SU-DHL-6 (cell line): Measurements from ENCODE around the gene NUDCD2.
"Not testable (repeated sequence)": the region's sequence is repeated elsewhere in the genome, so short reads cannot be mapped to it uniquely, and the experiment has no call there.

ENCODE experiments used
- H2AFZ ChIP-seq: fragments of 200-600 bp; sonication (generic); 2 replicates; pipeline ENCODE4 v1.6.1; 2014; ENCODE audit warnings: low read depth, mild to moderate bottlenecking, moderate library complexity, mixed read lengths, antibody characterized with exemption, low read length; ENCODE audit not compliant: severe bottlenecking
- H3F3A ChIP-seq: fragments of 200-600 bp; shearing (Covaris generic); 2 replicates; pipeline ENCODE4 v1.6.0; 2016; ENCODE audit warnings: antibody characterized with exemption, mild to moderate bottlenecking; ENCODE audit not compliant: insufficient read depth
- H3K27ac ChIP-seq: fragments of 200-600 bp; sonication (generic); 2 replicates; pipeline ENCODE4 v1.5.1; 2016; ENCODE audit warnings: low read depth, mild to moderate bottlenecking, low read length, moderate library complexity, mixed read lengths
- H3K27me3 ChIP-seq: fragments of 200-600 bp; sonication (generic), shearing (Covaris generic); 2 replicates; pipeline ENCODE4 v1.6.0; 2014; ENCODE audit warnings: mild to moderate bottlenecking, low read length
- H3K36me3 ChIP-seq: fragments of 200-600 bp; sonication (generic); 2 replicates; pipeline ENCODE4 v1.6.1; 2014; ENCODE audit warnings: mild to moderate bottlenecking, low read length, mixed read lengths
- H3K4me2 ChIP-seq: fragments of 300-600, 200-600 bp; shearing (Covaris generic), sonication (generic); 2 replicates; pipeline ENCODE4 v1.6.0; 2014; ENCODE audit warnings: low read length, low read depth, mild to moderate bottlenecking; ENCODE audit not compliant: poor library complexity, severe bottlenecking
- H3K4me3 ChIP-seq: fragments of 200-600 bp; sonication (generic); 2 replicates; pipeline ENCODE4 v1.5.1; 2014; ENCODE audit warnings: antibody characterized with exemption, low read length, mild to moderate bottlenecking, mixed read lengths; ENCODE audit not compliant: insufficient read depth, poor library complexity, severe bottlenecking
- H3K79me2 ChIP-seq: fragments of 200-600 bp; sonication (generic); 2 replicates; pipeline ENCODE4 v1.6.1; 2014; ENCODE audit warnings: mild to moderate bottlenecking, low read length, moderate library complexity; ENCODE audit not compliant: insufficient read depth
- H3K9ac ChIP-seq: fragments of 200-600 bp; sonication (generic); 2 replicates; pipeline ENCODE4 v1.7.0; 2014; ENCODE audit warnings: mild to moderate bottlenecking, low read length
- H3K9me2 ChIP-seq: fragments of 200-600 bp; sonication (generic); replicated peaks from 2 replicates; pipeline ENCODE4 v1.6.1; 2014; ENCODE audit warnings: low read length; ENCODE audit not compliant: insufficient read depth
- H3K9me3 ChIP-seq: fragments of 200-600 bp; sonication (generic); 2 replicates; pipeline ENCODE4 v1.6.1; 2014; ENCODE audit warnings: low read length, mixed read lengths; ENCODE audit not compliant: insufficient read depth
- H4K20me1 ChIP-seq: fragments of 200-600 bp; sonication (generic); 2 replicates; pipeline ENCODE4 v1.6.1; 2014; ENCODE audit warnings: low read depth, mild to moderate bottlenecking, antibody characterized with exemption, low read length, moderate library complexity, mixed read lengths
- CTCF ChIP-seq: fragments of 200-600 bp; sonication (generic); IDR thresholded peaks from one replicate; pipeline ENCODE4 v1.5.1; 2017; ENCODE audit warnings: antibody characterized with exemption, mild to moderate bottlenecking, low read length, moderate library complexity; ENCODE audit not compliant: insufficient read depth, poor library complexity, severe bottlenecking
- EZH2phosphoT487 ChIP-seq: fragments of 200-600 bp; sonication (generic), shearing (Covaris generic); conservative IDR thresholded peaks from 2 replicates; pipeline ENCODE4 v1.6.1; 2018; ENCODE audit warnings: mild to moderate bottlenecking, antibody characterized with exemption, low read length, moderate library complexity, mixed read lengths

The NUDCD2 gene

GRCh38 chr5:163401271-163401670, 58.6 kb downstream of the NUDCD2 start:
- TF ChIP-seq EZH2phosphoT487: no peak
- TF ChIP-seq CTCF: no peak
- Histone ChIP-seq H3K9me3 (no peaks in the 10 kb centered on the region), H3K4me3 (no peak overlapping the region), H3K79me2 (no peaks in the 10 kb centered on the region), H3K27ac (no peak overlapping the region), H3K4me2 (no peak overlapping the region), H3F3A (no peaks in the 10 kb centered on the region), H2AFZ (no peak overlapping the region), H4K20me1 (no peaks in the 10 kb centered on the region), H3K9me2 (no peaks in the 10 kb centered on the region), H3K36me3 (no peaks in the 10 kb centered on the region), H3K27me3 (no peaks in the 10 kb centered on the region), H3K9ac (no peak overlapping the region)

GRCh38 chr5:163399923-163400322, 60.0 kb downstream of the NUDCD2 start:
- Histone ChIP-seq H3K9me3 (no peaks in the 10 kb centered on the region), H3K79me2 (no peaks in the 10 kb centered on the region), H3F3A (no peaks in the 10 kb centered on the region), H3K4me3 (no peak overlapping the region), H4K20me1 (no peaks in the 10 kb centered on the region), H3K27me3 (no peaks in the 10 kb centered on the region), H3K9me2 (no peaks in the 10 kb centered on the region), H3K36me3 (no peaks in the 10 kb centered on the region), H3K4me2 (no peak overlapping the region), H2AFZ (no peak overlapping the region), H3K9ac (no peak overlapping the region), H3K27ac (no peak overlapping the region)
- TF ChIP-seq EZH2phosphoT487: no peak
- TF ChIP-seq CTCF: no peak

- Histone ChIP-seq H3K79me2 (no peaks in the 10 kb centered on the region), H3K36me3 (no peaks in the 10 kb centered on the region), H3K9me2 (no peaks in the 10 kb centered on the region), H3K27ac (no peak overlapping the region), H3K9ac (no peak overlapping the region), H3K27me3 (no peaks in the 10 kb centered on the region), H3K9me3 (no peaks in the 10 kb centered on the region), H3F3A (no peaks in the 10 kb centered on the region), H3K4me3 (no peak overlapping the region), H4K20me1 (no peaks in the 10 kb centered on the region), H3K4me2 (no peak overlapping the region), H2AFZ (no peak overlapping the region)
- TF ChIP-seq CTCF: no peak
- TF ChIP-seq EZH2phosphoT487: no peak
Observed at GRCh38 chr5:163397354-163397753, 62.5 kb downstream of the NUDCD2 start.

GRCh38 chr5:163396818-163397340, 63.0 kb downstream of the NUDCD2 start:
- H3K36me3 ChIP-seq, H3K9ac ChIP-seq, H3K9me3 ChIP-seq, H3K9me2 ChIP-seq, H4K20me1 ChIP-seq, H3K27ac ChIP-seq, H3K27me3 ChIP-seq, H3K4me3 ChIP-seq, H3K4me2 ChIP-seq, H3F3A ChIP-seq, H3K79me2 ChIP-seq, H2AFZ ChIP-seq: not testable (repeated sequence)
